ENCODE results near the gene TRIM67.
A peak's percentile ranks its signal among the peaks of the same experiment; 100 is the strongest.
"Not testable (repeated sequence)": the region's sequence is repeated elsewhere in the genome, so short reads cannot be mapped to it uniquely, and the experiment has no call there.

TRIM67 gene

DNA sequence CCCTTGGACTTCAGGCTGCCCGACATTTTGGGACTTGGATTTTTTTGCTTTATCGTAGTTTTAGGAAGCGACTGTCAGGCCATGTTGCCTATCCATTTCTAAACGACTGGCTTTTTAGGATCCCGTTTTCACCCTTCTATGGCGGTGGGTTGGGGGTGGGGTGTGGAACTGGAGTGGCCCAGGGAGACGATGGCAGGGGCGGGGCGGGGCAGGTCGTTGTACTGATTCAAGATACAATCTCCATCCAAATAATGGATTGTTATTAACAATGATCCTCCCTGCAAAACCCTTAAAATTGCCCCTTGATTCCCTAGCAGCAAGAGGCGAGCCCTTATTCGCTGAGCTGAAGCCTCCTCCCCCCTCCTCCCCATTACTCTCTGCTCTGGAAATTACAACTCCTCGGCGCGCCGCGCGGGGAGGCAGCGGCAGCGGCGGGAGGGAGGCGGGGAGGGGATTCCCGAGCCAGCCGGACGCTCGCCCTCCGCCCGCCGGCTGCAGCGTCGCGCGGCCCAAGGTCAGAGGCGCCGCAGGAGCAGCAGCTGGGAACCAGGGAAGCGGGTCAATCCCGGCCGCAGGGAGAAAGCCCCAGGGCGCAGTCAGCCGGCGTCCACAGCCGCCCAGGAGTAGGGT lies at the start of gene TRIM67:
Gene TRIM67 (plus strand): TSS at position 392 of the 630 bp plus-strand sequence. CDS start 912 bp downstream, outside the sequence.
- Histone ChIP-seq H3K36me3 (ENCODE audit: control insufficient read depth, insufficient read depth, low read length) (no peaks in the 10 kb centered on the region), H3K4me3 (ENCODE audit: low read length) (peak within 1 kb of the TSS; percentile 27), H3K4me1 (ENCODE audit: control insufficient read depth, insufficient read depth, low read length) (no peaks in the 10 kb centered on the region), H3K27ac (ENCODE audit: low read depth, low read length) (no peak within 1 kb of the TSS), H3K27me3 (ENCODE audit: control insufficient read depth, insufficient read depth, low read length) (peaks cover 10% of the 10 kb centered on the region), H3K9ac (ENCODE audit: low read length) (no peak within 1 kb of the TSS)

GRCh38 chr1:231116738-231117137 lies 45.1 kb upstream of the TRIM67 start:
- Histone ChIP-seq H3K4me3 (ENCODE audit: low read length) (no peak overlapping the region), H3K27me3 (ENCODE audit: control insufficient read depth, insufficient read depth, low read length) (no peaks in the 10 kb centered on the region), H3K9ac (ENCODE audit: low read length) (no peak overlapping the region), H3K4me1 (ENCODE audit: control insufficient read depth, insufficient read depth, low read length) (no peaks in the 10 kb centered on the region), H3K27ac (ENCODE audit: low read depth, low read length) (no peak overlapping the region), H3K36me3 (ENCODE audit: control insufficient read depth, insufficient read depth, low read length) (no peaks in the 10 kb centered on the region)

DNA sequence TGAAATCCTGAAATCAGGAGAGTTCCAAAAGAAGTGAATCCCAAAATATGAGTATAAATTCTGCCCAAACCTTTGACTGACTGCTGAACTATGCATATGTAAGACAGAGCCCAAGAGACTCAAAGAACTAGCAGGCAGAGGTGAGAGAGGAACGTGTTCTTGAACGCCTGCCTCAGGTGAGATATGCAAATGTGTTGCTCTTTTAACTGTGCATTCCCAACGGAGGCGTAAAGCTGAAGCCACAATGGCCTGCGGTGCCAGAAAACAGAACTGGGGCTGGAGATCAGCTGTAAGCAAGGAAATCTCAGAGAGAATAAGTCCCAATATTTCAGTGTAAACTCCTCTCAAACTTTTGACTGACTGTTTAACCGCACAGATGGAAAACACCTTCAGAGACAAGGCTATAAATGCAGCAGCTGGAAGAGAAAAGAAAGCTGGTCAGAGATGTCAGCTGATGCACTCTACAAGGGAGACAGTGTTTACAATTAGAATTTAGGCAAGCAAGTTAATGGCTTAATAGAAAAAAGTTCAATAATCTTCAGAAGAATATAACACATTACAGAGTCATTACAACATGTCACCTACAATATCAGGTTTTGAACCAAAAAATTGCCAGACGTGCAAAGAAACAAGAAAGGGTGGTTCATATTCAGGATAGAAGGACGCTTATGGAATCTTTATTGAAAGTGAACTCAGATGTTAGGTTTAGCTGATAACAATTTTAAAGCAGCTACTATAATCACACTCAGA lies 43.0 kb upstream of the TRIM67 start:
- Histone ChIP-seq H3K36me3 (ENCODE audit: control insufficient read depth, insufficient read depth, low read length) (no peaks in the 10 kb centered on the region), H3K9ac (ENCODE audit: low read length) (no peak overlapping the region), H3K27ac (ENCODE audit: low read depth, low read length) (no peak overlapping the region), H3K4me3 (ENCODE audit: low read length) (no peak overlapping the region), H3K4me1 (ENCODE audit: control insufficient read depth, insufficient read depth, low read length) (no peaks in the 10 kb centered on the region), H3K27me3 (ENCODE audit: control insufficient read depth, insufficient read depth, low read length) (no peaks in the 10 kb centered on the region)

- Histone ChIP-seq H3K27ac (ENCODE audit: low read depth, low read length) (no peak overlapping the region), H3K4me1 (ENCODE audit: control insufficient read depth, insufficient read depth, low read length) (no peaks in the 10 kb centered on the region), H3K4me3 (ENCODE audit: low read length) (no peak overlapping the region), H3K36me3 (ENCODE audit: control insufficient read depth, insufficient read depth, low read length) (no peaks in the 10 kb centered on the region), H3K27me3 (ENCODE audit: control insufficient read depth, insufficient read depth, low read length) (no peaks in the 10 kb centered on the region), H3K9ac (ENCODE audit: low read length) (no peak overlapping the region)
These were observed 40.3 kb upstream of the TRIM67 start for GRCh38 chr1:231121533-231121932.

- no peak overlapping the region for H3K9ac ChIP-seq (ENCODE audit: low read length)
- H3K27me3 ChIP-seq (ENCODE audit: control insufficient read depth, insufficient read depth, low read length) = no peaks in the 10 kb centered on the region
- H3K36me3 ChIP-seq (ENCODE audit: control insufficient read depth, insufficient read depth, low read length) = no peaks in the 10 kb centered on the region
- no peaks in the 10 kb centered on the region for H3K4me1 ChIP-seq (ENCODE audit: control insufficient read depth, insufficient read depth, low read length)
- H3K27ac ChIP-seq (ENCODE audit: low read depth, low read length) = no peak overlapping the region
- H3K4me3 ChIP-seq (ENCODE audit: low read length) = no peak overlapping the region
These were observed 39.7 kb upstream of the TRIM67 start for GRCh38 chr1:231122143-231122542.

DNA sequence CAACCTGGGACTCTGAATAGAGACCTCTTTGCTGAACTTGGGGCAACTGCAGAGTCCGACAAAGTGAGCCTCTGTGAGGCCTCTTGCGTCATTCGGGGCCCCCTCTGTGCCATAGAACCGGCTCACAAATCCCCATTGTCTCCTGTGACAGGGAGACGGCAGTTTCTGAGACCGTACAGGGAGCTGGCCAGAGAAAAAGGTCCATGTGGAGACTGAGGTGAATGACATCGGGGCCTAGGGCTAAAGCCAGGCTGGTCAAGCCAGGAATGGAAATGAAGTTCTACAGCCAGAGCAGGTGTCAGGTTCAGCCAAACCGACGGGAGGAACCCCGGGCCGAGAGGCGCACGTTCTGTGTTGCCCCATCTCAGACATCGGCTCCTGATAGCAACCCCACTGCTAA lies 37.1 kb upstream of the TRIM67 start:
- H3K9ac ChIP-seq (ENCODE audit: low read length) = no peak overlapping the region
- H3K4me1 ChIP-seq (ENCODE audit: control insufficient read depth, insufficient read depth, low read length) = no peaks in the 10 kb centered on the region
- no peak overlapping the region for H3K4me3 ChIP-seq (ENCODE audit: low read length)
- H3K36me3 ChIP-seq (ENCODE audit: control insufficient read depth, insufficient read depth, low read length) = no peaks in the 10 kb centered on the region
- no peak overlapping the region for H3K27ac ChIP-seq (ENCODE audit: low read depth, low read length)
- H3K27me3 ChIP-seq (ENCODE audit: control insufficient read depth, insufficient read depth, low read length) = no peaks in the 10 kb centered on the region

DNA sequence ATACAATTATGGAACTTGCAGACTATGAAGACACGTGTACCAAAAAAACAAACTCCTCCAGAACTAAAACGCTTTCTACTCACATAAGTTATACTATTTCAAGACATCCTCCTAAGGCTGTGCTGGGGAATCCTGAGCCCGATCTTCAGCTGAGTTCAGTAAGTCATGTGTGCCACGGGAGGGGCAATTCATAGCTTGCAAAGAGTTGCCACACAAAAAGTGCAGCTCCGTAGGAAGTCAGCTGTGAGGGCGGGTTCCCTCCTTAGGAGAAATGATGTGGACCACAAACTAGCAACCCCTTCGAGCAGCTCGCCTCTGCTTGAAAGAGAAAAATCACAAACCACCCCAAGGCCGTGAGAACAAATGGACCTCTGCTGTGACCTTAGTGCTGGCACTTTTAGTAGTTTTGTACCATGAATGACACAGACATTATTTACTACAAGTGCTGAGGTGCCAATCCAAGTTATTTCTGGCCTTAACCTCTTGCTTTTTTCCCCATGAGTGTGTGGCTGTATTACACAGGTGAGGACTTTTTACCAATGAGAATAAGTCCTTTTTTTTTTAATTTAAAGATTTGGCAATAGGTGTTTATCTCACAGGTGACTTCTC lies 35.8 kb upstream of the TRIM67 start:
- Histone ChIP-seq H3K9ac (ENCODE audit: low read length) (no peak overlapping the region), H3K4me1 (ENCODE audit: control insufficient read depth, insufficient read depth, low read length) (no peaks in the 10 kb centered on the region), H3K36me3 (ENCODE audit: control insufficient read depth, insufficient read depth, low read length) (no peaks in the 10 kb centered on the region), H3K27ac (ENCODE audit: low read depth, low read length) (no peak overlapping the region), H3K4me3 (ENCODE audit: low read length) (no peak overlapping the region), H3K27me3 (ENCODE audit: control insufficient read depth, insufficient read depth, low read length) (no peaks in the 10 kb centered on the region)

DNA sequence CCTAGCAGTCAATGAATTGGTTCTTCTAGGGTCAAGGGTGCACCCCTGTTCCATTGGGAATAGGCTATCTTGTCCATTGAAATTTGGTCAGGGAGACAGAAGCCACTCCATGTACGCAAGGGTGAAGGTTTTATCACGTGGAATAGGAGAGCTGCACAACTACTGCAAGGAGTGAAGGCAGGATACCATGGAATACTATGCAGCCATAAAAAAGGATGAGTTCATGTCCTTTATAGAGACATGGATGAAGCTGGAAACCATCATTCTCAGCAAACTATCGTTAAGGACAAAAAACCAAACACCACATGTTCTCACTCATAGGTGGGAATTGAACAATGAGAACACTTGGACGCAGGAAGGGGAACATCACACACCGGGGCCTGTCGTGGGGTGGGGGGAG lies 34.8 kb upstream of the TRIM67 start:
- not testable (repeated sequence) for H3K27me3 ChIP-seq (ENCODE audit: control insufficient read depth, insufficient read depth, low read length); H3K4me3 ChIP-seq (ENCODE audit: low read length); H3K9ac ChIP-seq (ENCODE audit: low read length); H3K36me3 ChIP-seq (ENCODE audit: control insufficient read depth, insufficient read depth, low read length); H3K27ac ChIP-seq (ENCODE audit: low read depth, low read length); H3K4me1 ChIP-seq (ENCODE audit: control insufficient read depth, insufficient read depth, low read length)

DNA sequence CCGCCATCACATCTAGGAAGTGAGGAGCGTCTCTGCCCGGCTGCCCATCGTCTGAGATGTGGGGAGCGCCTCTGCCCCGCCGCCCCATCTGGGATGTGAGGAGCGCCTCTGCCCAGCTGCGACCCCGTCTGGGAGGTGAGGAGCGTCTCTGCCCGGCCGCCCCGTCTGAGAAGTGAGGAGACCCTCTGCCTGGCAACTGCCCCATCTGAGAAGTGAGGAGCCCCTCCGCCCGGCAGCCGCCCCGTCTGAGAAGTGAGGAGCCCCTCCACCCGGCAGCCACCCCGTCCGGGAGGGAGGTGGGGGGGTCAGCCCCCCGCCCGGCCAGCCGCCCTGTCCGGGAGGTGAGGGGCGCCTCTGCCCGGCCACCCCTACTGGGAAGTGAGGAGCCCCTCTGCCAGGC lies 33.4 kb upstream of the TRIM67 start:
- H3K4me1 ChIP-seq (ENCODE audit: control insufficient read depth, insufficient read depth, low read length); H3K27me3 ChIP-seq (ENCODE audit: control insufficient read depth, insufficient read depth, low read length); H3K36me3 ChIP-seq (ENCODE audit: control insufficient read depth, insufficient read depth, low read length); H3K4me3 ChIP-seq (ENCODE audit: low read length); H3K27ac ChIP-seq (ENCODE audit: low read depth, low read length); H3K9ac ChIP-seq (ENCODE audit: low read length): not testable (repeated sequence)

- Histone ChIP-seq H3K4me1 (ENCODE audit: control insufficient read depth, insufficient read depth, low read length) (no peaks in the 10 kb centered on the region), H3K27me3 (ENCODE audit: control insufficient read depth, insufficient read depth, low read length) (no peaks in the 10 kb centered on the region), H3K4me3 (ENCODE audit: low read length) (no peak overlapping the region), H3K27ac (ENCODE audit: low read depth, low read length) (no peak overlapping the region), H3K9ac (ENCODE audit: low read length) (no peak overlapping the region), H3K36me3 (ENCODE audit: control insufficient read depth, insufficient read depth, low read length) (no peaks in the 10 kb centered on the region)
These were observed 31.3 kb upstream of the TRIM67 start for GRCh38 chr1:231130544-231130943.

GRCh38 chr1:231132591-231132990 lies 29.3 kb upstream of the TRIM67 start:
- H3K4me1 ChIP-seq (ENCODE audit: control insufficient read depth, insufficient read depth, low read length); H3K36me3 ChIP-seq (ENCODE audit: control insufficient read depth, insufficient read depth, low read length); H3K4me3 ChIP-seq (ENCODE audit: low read length); H3K27ac ChIP-seq (ENCODE audit: low read depth, low read length); H3K9ac ChIP-seq (ENCODE audit: low read length); H3K27me3 ChIP-seq (ENCODE audit: control insufficient read depth, insufficient read depth, low read length): not testable (repeated sequence)

GRCh38 chr1:231134624-231135023 lies 27.2 kb upstream of the TRIM67 start:
- no peaks in the 10 kb centered on the region for H3K27me3 ChIP-seq (ENCODE audit: control insufficient read depth, insufficient read depth, low read length)
- no peaks in the 10 kb centered on the region for H3K4me1 ChIP-seq (ENCODE audit: control insufficient read depth, insufficient read depth, low read length)

DNA sequence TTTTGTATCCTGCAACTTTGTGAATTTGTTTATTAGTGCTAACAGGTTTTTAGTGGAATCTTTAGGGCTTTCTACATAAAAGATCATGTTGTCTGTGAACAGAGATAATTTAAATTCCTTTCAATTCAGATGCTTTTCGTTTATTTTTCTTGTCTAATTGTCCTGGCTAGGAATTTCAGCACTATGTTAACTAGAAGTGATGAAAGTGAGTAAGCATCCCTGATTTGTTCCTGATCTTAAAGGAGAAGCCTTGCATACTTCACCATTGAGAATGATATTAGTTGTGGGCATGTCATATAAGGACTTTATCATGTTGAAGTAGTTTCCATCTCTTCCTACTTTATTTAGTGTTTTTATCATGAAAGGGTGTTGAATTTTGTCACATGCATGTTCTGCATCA lies 23.6 kb upstream of the TRIM67 start:
- H3K27ac ChIP-seq (ENCODE audit: low read depth, low read length) = no peak overlapping the region
- H3K9ac ChIP-seq (ENCODE audit: low read length) = no peak overlapping the region
- no peak overlapping the region for H3K4me3 ChIP-seq (ENCODE audit: low read length)
- H3K27me3 ChIP-seq (ENCODE audit: control insufficient read depth, insufficient read depth, low read length) = no peaks in the 10 kb centered on the region
- no peaks in the 10 kb centered on the region for H3K4me1 ChIP-seq (ENCODE audit: control insufficient read depth, insufficient read depth, low read length)
- H3K36me3 ChIP-seq (ENCODE audit: control insufficient read depth, insufficient read depth, low read length) = no peaks in the 10 kb centered on the region

More at GRCh38 chr1:231134624-231135023, 27.2 kb upstream of the TRIM67 start:
- Histone ChIP-seq H3K27ac (ENCODE audit: low read depth, low read length) (no peak overlapping the region), H3K9ac (ENCODE audit: low read length) (no peak overlapping the region), H3K4me3 (ENCODE audit: low read length) (no peak overlapping the region), H3K36me3 (ENCODE audit: control insufficient read depth, insufficient read depth, low read length) (no peaks in the 10 kb centered on the region)

All from rectal smooth muscle tissue (tissue), 1 donor.